MM.1S (cell line): ENCODE results near the gene CDH12.

Experiments
- EZH2 ChIP-seq: fragments of 300-600 bp; sonication (generic); optimal IDR thresholded peaks from 2 replicates; pipeline ENCODE3; 2017; ENCODE audit warnings: low read depth, mild to moderate bottlenecking, antibody characterized with exemption, low read length, mixed read lengths
- EZH2phosphoT487 ChIP-seq: fragments of 300-600 bp; sonication (generic); IDR thresholded peaks from 2 replicates; pipeline ENCODE4 v1.6.1; 2018; ENCODE audit warnings: antibody characterized with exemption, low read length
- TF ChIP-seq, protein P1 (sequence below): fragments of 300-600 bp; sonication (generic); IDR thresholded peaks from 2 replicates; pipeline ENCODE4 v1.5.1; 2016; ENCODE audit warnings: antibody characterized with exemption, low read length, mixed read lengths

DNA sequence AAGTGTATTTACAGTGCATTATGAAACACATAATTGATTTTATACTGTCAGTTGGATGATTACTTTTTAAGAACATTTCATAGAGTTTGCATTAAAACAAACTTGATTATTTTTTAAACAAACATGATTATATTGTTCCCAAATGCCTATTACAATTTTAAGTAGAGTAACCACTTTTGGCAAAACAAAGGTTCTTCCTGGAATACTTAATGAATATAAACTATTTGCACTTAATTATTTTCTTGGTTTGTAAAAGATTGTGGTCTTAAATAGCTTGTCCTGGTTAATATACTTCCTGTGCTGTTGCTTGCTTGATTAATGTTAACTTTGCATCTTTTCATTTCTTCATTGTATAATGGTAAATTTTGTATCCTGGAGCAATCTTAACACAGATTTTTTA is 180.0 kb downstream of the CDH12 start:
- no peak for TF ChIP-seq EZH2phosphoT487
- TF ChIP-seq, protein P1, sequence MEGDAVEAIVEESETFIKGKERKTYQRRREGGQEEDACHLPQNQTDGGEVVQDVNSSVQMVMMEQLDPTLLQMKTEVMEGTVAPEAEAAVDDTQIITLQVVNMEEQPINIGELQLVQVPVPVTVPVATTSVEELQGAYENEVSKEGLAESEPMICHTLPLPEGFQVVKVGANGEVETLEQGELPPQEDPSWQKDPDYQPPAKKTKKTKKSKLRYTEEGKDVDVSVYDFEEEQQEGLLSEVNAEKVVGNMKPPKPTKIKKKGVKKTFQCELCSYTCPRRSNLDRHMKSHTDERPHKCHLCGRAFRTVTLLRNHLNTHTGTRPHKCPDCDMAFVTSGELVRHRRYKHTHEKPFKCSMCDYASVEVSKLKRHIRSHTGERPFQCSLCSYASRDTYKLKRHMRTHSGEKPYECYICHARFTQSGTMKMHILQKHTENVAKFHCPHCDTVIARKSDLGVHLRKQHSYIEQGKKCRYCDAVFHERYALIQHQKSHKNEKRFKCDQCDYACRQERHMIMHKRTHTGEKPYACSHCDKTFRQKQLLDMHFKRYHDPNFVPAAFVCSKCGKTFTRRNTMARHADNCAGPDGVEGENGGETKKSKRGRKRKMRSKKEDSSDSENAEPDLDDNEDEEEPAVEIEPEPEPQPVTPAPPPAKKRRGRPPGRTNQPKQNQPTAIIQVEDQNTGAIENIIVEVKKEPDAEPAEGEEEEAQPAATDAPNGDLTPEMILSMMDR: no peak
- TF ChIP-seq EZH2: no peak
